Measurements from ENCODE around the gene RANBP3L. TPM values are rescaled to one million over a fixed set of nuclear protein-coding genes. Genes with fewer than 3 reads are reported as not detected.

Gene RANBP3L
- total and polyA plus RNA-seq, 11 donors, result 0.14 to 2.2 (median 0.38) TPM

GRCh38 chr5:36241631-36242533 is 59.8 kb downstream of the RANBP3L start, which contains the start of gene NADK2:
Gene NADK2, minus strand, starts transcription at chr5:36241925. Its CDS starts 127 bp downstream, at chr5:36241798.
- Histone ChIP-seq H3K4me3 (peak within 1 kb of the TSS; percentile 46 to 97 (median 90)), H3K9me3 (no peaks in the 10 kb centered on the region), H3K4me1 (peaks cover 0 to 44% (median 36%) of the 10 kb centered on the region in 12 donors), H3K36me3 (no peaks in the 10 kb centered on the region), H3K27me3 (no peaks in the 10 kb centered on the region), H3K27ac (peak within 1 kb of the TSS; percentile 86 to 99 (median 96))
- ATAC-seq, result peak; percentile 93 to 96 (median 94)
- TF ChIP-seq POLR2A (IDR thresholded peaks at IDR 0.05) (peak; percentile 70 to 86), CTCF (IDR thresholded peaks at IDR 0.05) (peak; percentile 65 to 89 (median 72))
- intact Hi-C loops (cut with DNase I), result loop anchor here in 5 of 10 donors (2.0 to 10.0 kb wide), 5 partner anchors 63 to 1320 kb away; partner anchors contain the start of genes RANBP3L (in 3 of the 5), SKP2 (in 3 of the 5), LMBRD2 (in 2 of the 5) and NIPBL (in 2 of the 5)
- DNase-seq, result peak; percentile 96 to 97 (median 96)
- 0% methylated on average over 14 to 100 of the region's 100 CpGs for WGBS, 4 donors

- no peaks in the 10 kb centered on the region for H3K27me3 ChIP-seq
- H3K36me3 ChIP-seq, result no peaks in the 10 kb centered on the region
- 0 to 2% (median 0%) methylated on average over 37 to 61 of the region's 61 CpGs for WGBS, 4 donors
- peak; percentile 28 to 55 (median 51) for ATAC-seq
- intact Hi-C loops (cut with DNase I), result loop anchor here in 5 of 10 donors (2.0 to 10.0 kb wide), 5 partner anchors 64 to 1319 kb away; partner anchors contain the start of genes RANBP3L (in 3 of the 5), SKP2 (in 3 of the 5), LMBRD2 (in 2 of the 5) and NIPBL (in 2 of the 5)
- H3K4me1 ChIP-seq, result peaks cover 0 to 46% (median 36%) of the 10 kb centered on the region in 12 donors
- H3K27ac ChIP-seq, result peak overlapping the region; percentile 86 to 99 (median 96)
- TF ChIP-seq POLR2A (IDR thresholded peaks at IDR 0.05), result peak in 1 of 2 donors; percentile 14
- no peak for TF ChIP-seq CTCF (IDR thresholded peaks at IDR 0.05)
- no peaks in the 10 kb centered on the region for H3K9me3 ChIP-seq
- H3K4me3 ChIP-seq, result peak overlapping the region; percentile 46 to 97 (median 90)
- DNase-seq, result peak; percentile 65 to 82 (median 67)
These were observed 60.7 kb downstream of the RANBP3L start for GRCh38 chr5:36240779-36241630.

- DNase-seq (no peak), ATAC-seq (no peak)
- H3K4me3 ChIP-seq, result peak overlapping the region in 9 of 12 donors; percentile 8 to 97 (median 89)
- no peaks in the 10 kb centered on the region for H3K36me3 ChIP-seq
- WGBS, 4 donors, result 38 to 44% (median 42%) methylated on average over 4 of the region's 4 CpGs
- H3K4me1 ChIP-seq, result peaks cover 0 to 52% (median 41%) of the 10 kb centered on the region in 12 donors
- TF ChIP-seq POLR2A (IDR thresholded peaks at IDR 0.05), result no peak
- TF ChIP-seq CTCF (IDR thresholded peaks at IDR 0.05), result no peak
- H3K9me3 ChIP-seq, result no peaks in the 10 kb centered on the region
- H3K27ac ChIP-seq, result peak overlapping the region in 10 of 12 donors; percentile 22 to 99 (median 97)
- H3K27me3 ChIP-seq, result no peaks in the 10 kb centered on the region
- intact Hi-C loops (cut with DNase I), result loop anchor here in 5 of 10 donors (2.0 to 10.0 kb wide), 5 partner anchors 65 to 1317 kb away; partner anchors contain the start of genes RANBP3L (in 3 of the 5), SKP2 (in 3 of the 5), LMBRD2 (in 2 of the 5) and NIPBL (in 2 of the 5)
These were observed 62.1 kb downstream of the RANBP3L start for GRCh38 chr5:36239370-36240293.
